Lower leg skin (tissue), 4 donors: ENCODE data around the gene SUMF1. TPM values are rescaled to one million over a fixed set of nuclear protein-coding genes. Genes with fewer than 3 reads are reported as not detected.

Experiments used
- DNase-seq, 2 donors: peaks; one replicate each; pipeline ENCODE4 v3.0.0-alpha.2; 2019; ENCODE audit warnings: low spot score in 2 of 2
- H3K4me3 ChIP-seq: fragments of 200-600 bp; sonication (generic); 2 replicates; pipeline ENCODE4 v1.5.1; 2017; ENCODE audit warnings: mild to moderate bottlenecking, low read depth; ENCODE audit not compliant: poor library complexity, severe bottlenecking
- POLR2A ChIP-seq, 2 donors: fragments of 450-650 bp; IDR thresholded peaks; one replicate each; pipeline ENCODE4 v1.6.1; 2016 to 2017; ENCODE audit warnings: antibody characterized with exemption in 2 of 2, mild to moderate bottlenecking in 1 of 2, moderate library complexity in 1 of 2
- WGBS, 2 donors: methylation state at CpG; one replicate each; pipeline ENCODE4 v1.1.5; 2018; 5-methylcytosine and 5-hydroxymethylcytosine counted together
- intact Hi-C: fragments of 100-400 bp; cut with DNase I; formaldehyde crosslinking; loops from one replicate; pipeline ENCODE4 v1.15.0; 2023; ENCODE audit warnings: low total_unique reads
- total RNA-seq, 4 donors: library from RNA; depleted of rRNA; stranded (reverse); fragments of >200 nt; gene quantifications; one replicate each; pipeline ENCODE4 v1.1.0, GENCODE V29; 2016
- TF ChIP-seq, protein P1 (sequence below), 3 donors: fragments of 450-650 bp; IDR thresholded peaks; one replicate each; pipeline ENCODE4 v1.5.1; 2016; ENCODE audit warnings: antibody characterized with exemption in 3 of 3, mild to moderate bottlenecking in 3 of 3, moderate library complexity in 2 of 3

Gene SUMF1
- total RNA-seq, 4 donors from 2014 or later: 35.2 to 63.8 (median 59.6) TPM

DNA sequence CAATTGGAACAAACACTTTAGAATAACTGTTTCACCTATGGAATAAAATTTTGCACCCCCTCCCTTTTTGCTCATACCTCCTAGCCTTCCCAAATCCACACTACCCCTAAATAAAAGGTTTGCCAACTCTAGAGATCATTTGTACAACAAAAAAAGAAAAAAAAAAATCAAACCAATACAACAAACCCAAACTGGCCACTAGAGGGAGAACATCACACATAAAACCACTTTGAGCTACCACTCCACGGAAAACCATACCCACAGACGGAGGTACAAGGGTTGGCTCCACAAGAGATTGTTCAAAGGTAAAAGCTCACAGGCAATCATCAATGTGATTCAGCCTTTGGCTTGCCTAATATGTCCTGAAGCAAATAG is 116.3 kb downstream of the SUMF1 start:
- intact Hi-C loops: loop anchor here (5.0 kb wide), 1 partner anchor 282 kb away; no protein-coding TSS in a partner anchor
- WGBS, 2 donors: 0 to 1% methylated on average over 2 of the region's 2 CpGs
- TF ChIP-seq, protein P1, sequence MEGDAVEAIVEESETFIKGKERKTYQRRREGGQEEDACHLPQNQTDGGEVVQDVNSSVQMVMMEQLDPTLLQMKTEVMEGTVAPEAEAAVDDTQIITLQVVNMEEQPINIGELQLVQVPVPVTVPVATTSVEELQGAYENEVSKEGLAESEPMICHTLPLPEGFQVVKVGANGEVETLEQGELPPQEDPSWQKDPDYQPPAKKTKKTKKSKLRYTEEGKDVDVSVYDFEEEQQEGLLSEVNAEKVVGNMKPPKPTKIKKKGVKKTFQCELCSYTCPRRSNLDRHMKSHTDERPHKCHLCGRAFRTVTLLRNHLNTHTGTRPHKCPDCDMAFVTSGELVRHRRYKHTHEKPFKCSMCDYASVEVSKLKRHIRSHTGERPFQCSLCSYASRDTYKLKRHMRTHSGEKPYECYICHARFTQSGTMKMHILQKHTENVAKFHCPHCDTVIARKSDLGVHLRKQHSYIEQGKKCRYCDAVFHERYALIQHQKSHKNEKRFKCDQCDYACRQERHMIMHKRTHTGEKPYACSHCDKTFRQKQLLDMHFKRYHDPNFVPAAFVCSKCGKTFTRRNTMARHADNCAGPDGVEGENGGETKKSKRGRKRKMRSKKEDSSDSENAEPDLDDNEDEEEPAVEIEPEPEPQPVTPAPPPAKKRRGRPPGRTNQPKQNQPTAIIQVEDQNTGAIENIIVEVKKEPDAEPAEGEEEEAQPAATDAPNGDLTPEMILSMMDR (IDR thresholded peaks at IDR 0.05): peak in 1 of 3 donors; percentile 42
- TF ChIP-seq POLR2A (IDR thresholded peaks at IDR 0.05): no peak
- no peak overlapping the region for H3K4me3 ChIP-seq
- peak in 1 of 2 donors; percentile 35 for DNase-seq

DNA sequence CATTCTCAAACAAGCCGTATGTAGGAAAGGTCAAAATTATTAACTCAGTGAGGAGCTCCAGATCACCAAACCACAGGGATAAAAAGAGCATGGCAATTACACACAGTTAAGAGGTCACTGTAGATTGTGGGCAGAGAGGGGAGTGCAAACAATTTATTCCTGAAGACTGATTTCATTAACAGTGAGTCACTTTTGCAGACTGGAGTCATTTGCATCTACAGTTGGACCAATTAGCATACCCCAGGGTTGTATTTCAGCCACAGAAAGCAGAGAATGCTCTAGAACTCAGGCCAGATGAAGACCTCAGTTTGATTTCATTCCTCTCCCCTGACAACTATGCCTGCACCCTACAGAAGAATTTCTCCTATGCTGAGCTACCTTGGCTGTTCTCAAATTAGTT is 123.8 kb downstream of the SUMF1 start:
- no peak overlapping the region for H3K4me3 ChIP-seq
- 81 to 91% methylated on average over 1 of the region's 1 CpG for WGBS, 2 donors
- intact Hi-C loops: no loop called here
- no peak for DNase-seq
- TF ChIP-seq, protein P1 (IDR thresholded peaks at IDR 0.05): no peak
- TF ChIP-seq POLR2A (IDR thresholded peaks at IDR 0.05): no peak

DNA sequence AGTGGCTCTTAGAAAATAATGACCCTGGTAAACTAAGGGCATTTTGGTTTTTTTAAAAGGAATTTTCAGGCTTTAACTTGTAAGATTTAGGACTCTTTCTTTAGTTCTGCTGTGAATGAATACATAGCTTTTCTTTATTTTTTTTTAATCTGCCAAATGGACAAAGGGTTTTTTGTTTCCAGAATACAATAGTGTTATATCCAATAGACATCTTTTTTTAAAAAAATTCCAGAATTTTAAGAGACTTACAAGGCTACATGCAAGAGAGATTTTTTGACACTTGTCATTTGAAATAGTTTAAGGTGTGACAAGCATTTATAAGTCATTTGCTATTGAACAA is 125.8 kb downstream of the SUMF1 start:
- intact Hi-C loops: no loop called here
- no peak overlapping the region for H3K4me3 ChIP-seq
- no peak for DNase-seq
- no peak for TF ChIP-seq POLR2A (IDR thresholded peaks at IDR 0.05)
- TF ChIP-seq, protein P1 (IDR thresholded peaks at IDR 0.05): no peak

DNA sequence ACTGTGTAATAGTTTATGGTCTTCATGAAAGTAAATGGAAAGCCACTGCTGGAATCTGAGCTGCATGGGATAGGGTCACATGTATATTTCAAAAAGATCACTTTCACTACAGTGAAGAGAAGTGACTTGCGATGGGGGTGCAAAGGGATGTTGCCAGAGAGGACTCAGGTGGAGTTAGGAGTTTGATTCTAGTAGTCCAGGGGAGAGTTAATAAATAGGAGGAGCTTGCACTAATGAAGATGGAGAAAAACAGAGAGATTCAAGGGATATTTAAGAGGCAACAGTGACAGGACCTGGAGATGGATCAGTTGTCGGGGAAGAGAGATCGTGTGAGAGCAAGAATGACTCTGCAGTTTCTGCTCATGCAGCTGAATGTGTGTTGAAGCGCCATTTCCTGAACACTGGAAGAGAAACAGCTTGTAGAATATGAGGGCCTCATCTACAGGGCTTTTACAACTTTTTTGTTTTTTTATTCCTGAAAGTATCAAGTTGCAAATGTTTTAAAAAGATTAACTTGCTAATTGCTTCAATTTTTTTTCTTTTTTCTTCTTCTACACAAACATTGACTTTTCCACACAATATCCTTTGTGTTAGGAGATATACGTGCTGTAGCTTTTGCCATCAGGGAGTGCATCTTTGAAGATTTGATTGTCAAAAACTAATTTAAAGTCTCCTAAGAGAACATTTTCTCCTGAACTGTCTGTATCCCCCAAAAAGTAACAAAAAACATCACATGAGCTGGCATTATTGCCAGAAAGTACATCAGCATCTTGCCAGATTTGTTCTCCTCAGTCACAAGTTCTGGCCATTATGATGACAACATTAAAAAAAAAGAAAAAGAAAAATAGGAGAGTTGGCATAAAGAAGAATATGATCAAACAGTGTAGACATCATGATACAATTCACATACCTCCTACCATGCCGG is 126.4 kb downstream of the SUMF1 start:
- no peak overlapping the region for H3K4me3 ChIP-seq
- intact Hi-C loops: no loop called here
- DNase-seq: no peak
- TF ChIP-seq POLR2A (IDR thresholded peaks at IDR 0.05): no peak
- TF ChIP-seq, protein P1 (IDR thresholded peaks at IDR 0.05): no peak
- 67 to 68% methylated on average over 6 of the region's 6 CpGs for whole genome bisulfite sequencing, 2 donors

DNA sequence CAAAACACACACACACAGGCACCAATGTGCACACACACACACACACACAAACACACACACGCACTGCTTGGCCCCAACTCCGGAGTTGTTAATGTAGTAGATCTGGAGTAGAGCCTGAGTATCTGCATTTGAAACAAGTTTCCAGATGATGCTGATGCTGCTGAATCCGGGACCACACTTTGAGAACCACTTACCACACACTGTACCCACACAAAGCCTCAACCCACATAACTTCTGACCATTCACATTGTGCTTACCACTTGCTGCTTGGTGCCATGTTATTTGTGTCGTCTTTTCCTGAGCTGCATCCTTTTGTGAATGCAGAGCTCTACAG is 127.0 kb downstream of the SUMF1 start:
- WGBS, 2 donors: 93 to 97% methylated on average over 4 of the region's 4 CpGs
- no peak overlapping the region for H3K4me3 ChIP-seq
- TF ChIP-seq, protein P1 (IDR thresholded peaks at IDR 0.05): no peak
- no peak for TF ChIP-seq POLR2A (IDR thresholded peaks at IDR 0.05)
- no peak for DNase-seq
- intact Hi-C loops: no loop called here

DNA sequence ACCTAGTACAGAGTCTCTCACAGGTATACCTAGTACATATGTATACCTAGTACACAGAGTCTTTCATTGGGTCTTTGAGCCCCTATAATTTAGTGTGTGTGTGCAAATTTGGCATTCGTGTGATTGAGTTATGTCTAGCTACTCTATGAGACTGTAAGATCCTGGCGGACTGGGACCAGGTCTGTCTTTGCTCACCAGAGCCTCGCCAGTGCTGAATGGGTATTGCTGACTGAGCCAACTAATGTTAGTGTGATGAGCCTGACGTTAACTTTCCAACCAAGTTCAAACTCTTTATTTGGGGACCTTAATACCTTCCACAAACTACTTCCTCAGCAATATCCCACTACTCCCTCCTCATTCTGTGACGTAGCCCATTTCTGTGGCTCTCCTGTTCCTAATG is 128.3 kb downstream of the SUMF1 start:
- no peak for DNase-seq
- TF ChIP-seq, protein P1 (IDR thresholded peaks at IDR 0.05): no peak
- TF ChIP-seq POLR2A (IDR thresholded peaks at IDR 0.05): no peak
- 93 to 99% methylated on average over 5 of the region's 5 CpGs for WGBS, 2 donors
- H3K4me3 ChIP-seq: no peak overlapping the region
- intact Hi-C loops: no loop called here
